NOMO-1 (cell line): ENCODE results near the gene NUAK1.

Source experiments
- DNase-seq, 2 experiments: peaks; one replicate each; lab custom pipeline; 2025; ENCODE audit not compliant: unreplicated experiment in 2 of 2; lab: John Stamatoyannopoulos, UW

NUAK1 gene

GRCh38 chr12:106113042-106113441 lies 25.7 kb downstream of the NUAK1 start:
- peak; percentile 60 to 81 for DNase-seq

GRCh38 chr12:106112145-106112821 lies 26.5 kb downstream of the NUAK1 start:
- peak; percentile 59 to 60 for DNase-seq

GRCh38 chr12:106110626-106111300 lies 28.0 kb downstream of the NUAK1 start:
- DNase-seq, result no peak

- no peak for DNase-seq
Observed at GRCh38 chr12:106109168-106109910, 29.4 kb downstream of the NUAK1 start.

- no peak for DNase-seq
Observed at GRCh38 chr12:106108185-106108835, 30.4 kb downstream of the NUAK1 start.

- no peak for DNase-seq
Observed at GRCh38 chr12:106107566-106107965, 31.2 kb downstream of the NUAK1 start.

- DNase-seq, result peak; percentile 11 to 22
Observed at GRCh38 chr12:106106892-106107291, 31.9 kb downstream of the NUAK1 start.

GRCh38 chr12:106106061-106106566 lies 32.6 kb downstream of the NUAK1 start:
- DNase-seq, result no peak

- no peak for DNase-seq
Observed at GRCh38 chr12:106101803-106102202, 37.0 kb downstream of the NUAK1 start.

GRCh38 chr12:106098691-106099200 lies 40.0 kb downstream of the NUAK1 start:
- DNase-seq, result no peak

- no peak for DNase-seq
Observed at GRCh38 chr12:106097011-106097410, 41.7 kb downstream of the NUAK1 start.

GRCh38 chr12:106096376-106096775 lies 42.4 kb downstream of the NUAK1 start:
- no peak for DNase-seq

GRCh38 chr12:106094304-106094703 lies 44.5 kb downstream of the NUAK1 start:
- no peak for DNase-seq

- DNase-seq, result no peak
Observed at GRCh38 chr12:106093246-106093645, 45.5 kb downstream of the NUAK1 start.

GRCh38 chr12:106091446-106091820 lies 47.3 kb downstream of the NUAK1 start:
- no peak for DNase-seq

- DNase-seq, result no peak
Observed at GRCh38 chr12:106090591-106091445, 47.9 kb downstream of the NUAK1 start.

GRCh38 chr12:106089935-106090334 lies 48.8 kb downstream of the NUAK1 start:
- no peak for DNase-seq

GRCh38 chr12:106088811-106089485 lies 49.8 kb downstream of the NUAK1 start:
- DNase-seq, result no peak

- no peak for DNase-seq
Observed at GRCh38 chr12:106088246-106088808, 50.4 kb downstream of the NUAK1 start.
